WERI-Rb-1 (cell line): ENCODE data around the gene CXCL5.
"Not testable (repeated sequence)": the region's sequence is repeated elsewhere in the genome, so short reads cannot be mapped to it uniquely, and the experiment has no call there.

Source experiments
- DNase-seq: peaks from one replicate; pipeline ENCODE4 v3.0.0-alpha.2; 2020
- H3K27ac ChIP-seq: fragments of 250-450 bp; sonication (Bioruptor Pico); 2 replicates; pipeline ENCODE4 v1.5.1; 2020; ENCODE audit warnings: mild to moderate bottlenecking, moderate library complexity
- H3K27me3 ChIP-seq: fragments of 250-450 bp; sonication (Bioruptor Pico); 2 replicates; pipeline ENCODE4 v1.5.1; 2021; ENCODE audit warnings: mild to moderate bottlenecking, low read depth, moderate library complexity; ENCODE audit not compliant: insufficient read depth, severe bottlenecking
- H3K36me3 ChIP-seq: fragments of 250-450 bp; sonication (Bioruptor Pico); 2 replicates; pipeline ENCODE4 v1.5.1; 2020; ENCODE audit warnings: mild to moderate bottlenecking, moderate library complexity
- H3K4me3 ChIP-seq: 2 replicates; pipeline ENCODE4 v1.5.1; 2011; ENCODE audit warnings: low read depth, mild to moderate bottlenecking, control low read depth, low read length
- H3K9me3 ChIP-seq: fragments of 250-450 bp; sonication (Bioruptor Pico); 2 replicates; pipeline ENCODE4 v1.5.1; 2021; ENCODE audit warnings: mild to moderate bottlenecking, moderate library complexity; ENCODE audit not compliant: severe bottlenecking
- CTCF ChIP-seq: IDR thresholded peaks from 2 replicates; pipeline ENCODE4 v1.5.1; 2011; ENCODE audit warnings: low read depth, mild to moderate bottlenecking, control low read depth, inconsistent platforms, low read length

Gene CXCL5

DNA sequence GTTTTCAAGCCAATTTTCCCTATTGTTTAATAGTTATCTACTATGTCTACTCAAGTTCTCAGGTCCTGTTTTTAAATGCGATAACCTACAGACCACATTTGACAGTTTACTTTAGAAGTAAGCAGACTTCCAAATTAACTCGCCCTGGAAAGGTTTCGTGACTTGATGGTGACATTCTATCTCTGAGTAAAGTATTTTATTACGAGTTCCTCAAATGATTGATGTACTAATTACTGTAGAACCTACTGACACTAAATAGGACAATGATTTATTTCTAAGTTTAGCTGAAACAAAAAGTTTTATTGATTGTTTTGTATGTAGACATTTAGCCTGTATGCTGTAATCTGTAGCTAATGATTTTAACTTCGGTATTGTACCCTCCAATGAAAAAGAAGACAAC is 8.5 kb downstream of the CXCL5 start:
- TF ChIP-seq CTCF: no peak
- no peaks in the 10 kb centered on the region for H3K36me3 ChIP-seq
- no peak overlapping the region for H3K4me3 ChIP-seq
- no peak overlapping the region for H3K27ac ChIP-seq
- no peaks in the 10 kb centered on the region for H3K27me3 ChIP-seq
- no peaks in the 10 kb centered on the region for H3K9me3 ChIP-seq
- no peak for DNase-seq

DNA sequence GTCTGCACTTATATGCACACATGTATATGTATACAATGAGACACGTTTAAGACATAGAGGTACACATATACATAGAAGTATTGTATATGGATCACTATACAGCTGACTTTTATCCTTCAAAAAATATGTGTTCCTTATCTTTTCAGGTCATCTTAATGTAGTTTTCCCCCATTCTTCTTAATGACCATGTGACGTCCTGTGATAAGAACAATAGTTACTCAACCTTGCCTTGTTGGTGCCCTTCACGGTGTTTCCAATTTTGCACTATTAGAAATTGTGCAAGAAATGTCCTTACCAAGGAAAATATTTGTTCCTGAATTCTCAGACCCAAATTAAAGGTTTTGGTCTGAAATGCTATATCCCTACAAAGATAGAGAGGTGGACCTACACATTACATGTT is 9.4 kb downstream of the CXCL5 start:
- TF ChIP-seq CTCF: no peak
- DNase-seq: no peak
- Histone ChIP-seq H3K27ac (no peak overlapping the region), H3K27me3 (no peaks in the 10 kb centered on the region), H3K4me3 (no peak overlapping the region), H3K36me3 (no peaks in the 10 kb centered on the region), H3K9me3 (no peaks in the 10 kb centered on the region)

- no peak for TF ChIP-seq CTCF
- H3K4me3 ChIP-seq: no peak within 1 kb of the TSS
- H3K36me3 ChIP-seq: no peaks in the 10 kb centered on the region
- H3K9me3 ChIP-seq: no peaks in the 10 kb centered on the region
- no peaks in the 10 kb centered on the region for H3K27me3 ChIP-seq
- H3K27ac ChIP-seq: no peak within 1 kb of the TSS
- DNase-seq: no peak
Measured at GRCh38 chr4:73988061-73988460, 10.4 kb downstream of the CXCL5 start, which contains the start of gene PPBP. Gene PPBP (minus strand): TSS chr4:73988190. CDS start chr4:73988103, 87 bp downstream.

- Histone ChIP-seq H3K36me3 (no peaks in the 10 kb centered on the region), H3K9me3 (no peaks in the 10 kb centered on the region), H3K27ac (no peak overlapping the region), H3K4me3 (no peak overlapping the region), H3K27me3 (no peaks in the 10 kb centered on the region)
- TF ChIP-seq CTCF: no peak
- DNase-seq: no peak
Measured at GRCh38 chr4:73985528-73985852, 13.0 kb downstream of the CXCL5 start.

DNA sequence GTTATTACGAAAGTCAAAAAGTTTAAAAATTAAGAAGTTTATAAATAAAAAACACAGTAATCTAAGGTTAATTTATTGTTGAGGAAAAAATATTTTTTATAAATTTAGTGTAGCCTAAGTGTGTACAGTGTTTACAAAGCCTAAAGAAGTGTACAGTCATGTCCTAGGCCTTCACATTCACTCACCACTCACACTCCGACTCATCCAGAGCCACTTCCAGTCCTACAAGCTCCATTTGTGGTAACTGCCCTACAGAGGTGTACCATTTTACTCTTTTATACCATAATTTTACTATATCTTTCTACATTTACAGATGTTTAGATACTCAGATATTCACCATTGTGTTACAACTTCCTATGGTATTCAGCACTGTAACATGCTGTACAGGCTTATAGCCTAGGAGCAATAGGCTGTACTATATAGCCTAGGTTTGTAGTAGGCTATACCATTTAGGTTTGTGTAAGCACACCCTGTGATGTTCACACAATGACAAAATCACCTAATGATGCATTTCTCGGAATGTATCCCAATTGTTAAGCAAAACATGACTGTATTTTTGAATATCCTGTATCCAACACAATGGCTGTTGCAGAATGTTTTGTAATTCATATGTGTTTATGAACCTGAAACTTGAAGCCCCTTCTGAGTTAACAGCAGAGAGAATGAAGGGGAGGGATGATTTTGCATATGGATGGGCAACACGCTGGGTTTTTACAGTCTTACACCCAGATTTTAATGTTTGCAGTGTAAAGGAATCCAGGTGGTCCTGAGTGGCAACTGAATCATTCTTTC is 13.5 kb downstream of the CXCL5 start:
- Histone ChIP-seq H3K27ac (no peak overlapping the region), H3K4me3 (no peak overlapping the region), H3K27me3 (no peaks in the 10 kb centered on the region), H3K36me3 (no peaks in the 10 kb centered on the region), H3K9me3 (no peaks in the 10 kb centered on the region)
- DNase-seq: no peak
- TF ChIP-seq CTCF: no peak

DNA sequence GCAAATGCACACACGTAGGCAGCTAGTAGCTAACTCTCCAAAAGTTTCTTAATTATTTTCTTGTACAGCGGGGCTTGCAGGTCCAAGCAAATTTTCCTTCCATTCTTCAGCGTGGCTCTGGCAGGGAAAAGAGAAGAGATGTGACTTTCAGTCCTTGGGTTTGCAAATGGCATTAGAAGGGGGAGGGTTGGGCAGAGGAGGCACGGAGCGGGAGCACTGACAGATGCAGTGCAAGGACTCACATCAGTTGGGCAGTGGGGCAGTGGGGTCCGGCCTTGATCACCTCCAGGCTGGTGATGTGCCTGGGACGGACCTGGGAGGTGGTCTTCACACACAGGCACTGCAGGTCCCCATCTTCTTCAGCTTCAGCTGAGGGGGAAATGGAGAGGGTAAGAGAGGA is 17.3 kb downstream of the CXCL5 start:
- H3K27ac ChIP-seq, H3K36me3 ChIP-seq, H3K27me3 ChIP-seq, H3K4me3 ChIP-seq, H3K9me3 ChIP-seq, DNase-seq: not testable (repeated sequence)
